ENCODE data around the gene RMDN3. TPM values are rescaled to one million over a fixed set of nuclear protein-coding genes. Genes with fewer than 3 reads are reported as not detected.
A peak's percentile ranks its signal among the peaks of the same experiment; 100 is the strongest.

RMDN3 gene
- total RNA-seq (2014; rRNA removed; shearing (Covaris generic)): 19.3 and 20.2 TPM in 2 replicates

GRCh38 chr15:40754883-40755811 is at the start of gene RMDN3:
RMDN3 (minus strand) TSS chr15:40755254; CDS start chr15:40754783, 471 bp downstream.
- DNase-seq (ENCODE audit: low spot score): peak; percentile 76

- no peak for DNase-seq (ENCODE audit: low spot score)
These were observed 48.6 kb upstream of the RMDN3 start for GRCh38 chr15:40803688-40804087.

- no peak for DNase-seq (ENCODE audit: low spot score)
These were observed 48.0 kb upstream of the RMDN3 start for GRCh38 chr15:40803076-40803475.

- no peak for DNase-seq (ENCODE audit: low spot score)
These were observed 44.5 kb upstream of the RMDN3 start for GRCh38 chr15:40799523-40799922.

GRCh38 chr15:40796512-40796911 is 41.5 kb upstream of the RMDN3 start:
- DNase-seq (ENCODE audit: low spot score): no peak

GRCh38 chr15:40796041-40796440 is 41.0 kb upstream of the RMDN3 start:
- DNase-seq (ENCODE audit: low spot score): no peak

- peak; percentile 86 for DNase-seq (ENCODE audit: low spot score)
These were observed 38.3 kb upstream of the RMDN3 start for GRCh38 chr15:40793216-40793989.

GRCh38 chr15:40792394-40792793 is 37.3 kb upstream of the RMDN3 start:
- no peak for DNase-seq (ENCODE audit: low spot score)

GRCh38 chr15:40790718-40791117 is 35.7 kb upstream of the RMDN3 start:
- DNase-seq (ENCODE audit: low spot score): peak; percentile 35

GRCh38 chr15:40789999-40790398 is 34.9 kb upstream of the RMDN3 start:
- DNase-seq (ENCODE audit: low spot score): no peak

GRCh38 chr15:40789119-40789518 is 34.1 kb upstream of the RMDN3 start:
- no peak for DNase-seq (ENCODE audit: low spot score)

- no peak for DNase-seq (ENCODE audit: low spot score)
These were observed 32.9 kb upstream of the RMDN3 start for GRCh38 chr15:40787991-40788390.

GRCh38 chr15:40787344-40787841 is 32.3 kb upstream of the RMDN3 start:
- peak; percentile 89 for DNase-seq (ENCODE audit: low spot score)

GRCh38 chr15:40785814-40786213 is 30.8 kb upstream of the RMDN3 start:
- DNase-seq (ENCODE audit: low spot score): no peak

GRCh38 chr15:40785164-40785563 is 30.1 kb upstream of the RMDN3 start:
- DNase-seq (ENCODE audit: low spot score): no peak

- DNase-seq (ENCODE audit: low spot score): peak; percentile 38
These were observed 27.7 kb upstream of the RMDN3 start for GRCh38 chr15:40782609-40783227.

- peak; percentile 80 for DNase-seq (ENCODE audit: low spot score)
These were observed 21.6 kb upstream of the RMDN3 start for GRCh38 chr15:40776537-40777141.

GRCh38 chr15:40775740-40776536 is 20.9 kb upstream of the RMDN3 start:
- no peak for DNase-seq (ENCODE audit: low spot score)

GRCh38 chr15:40775007-40775406 is 20.0 kb upstream of the RMDN3 start:
- DNase-seq (ENCODE audit: low spot score): no peak

GRCh38 chr15:40773902-40774301 is 18.8 kb upstream of the RMDN3 start:
- no peak for DNase-seq (ENCODE audit: low spot score)

GRCh38 chr15:40773496-40773895 is 18.4 kb upstream of the RMDN3 start:
- DNase-seq (ENCODE audit: low spot score): no peak

Measured in A172 (cell line).